HG02970 (cell line): Measurements from ENCODE around the gene IPO9.
"Not testable (repeated sequence)": the region's sequence is repeated elsewhere in the genome, so short reads cannot be mapped to it uniquely, and the experiment has no call there.

Source experiments
- ATAC-seq: cut with Tn5 transposase; IDR thresholded peaks from one replicate; pipeline ENCODE4 v1.9.1; 2021; ENCODE audit warnings: mild to moderate bottlenecking, moderate library complexity, moderate number of reproducible peaks; ENCODE audit not compliant: unreplicated experiment, low FRiP score

IPO9 gene

GRCh38 chr1:201900476-201900875 is 71.5 kb downstream of the IPO9 start:
- ATAC-seq: no peak

- ATAC-seq: not testable (repeated sequence)
Observed at GRCh38 chr1:201901036-201901435, 72.1 kb downstream of the IPO9 start.

GRCh38 chr1:201902198-201902597 is 73.2 kb downstream of the IPO9 start:
- ATAC-seq: no peak

GRCh38 chr1:201903135-201903534 is 74.2 kb downstream of the IPO9 start:
- ATAC-seq: no peak

- no peak for ATAC-seq
Observed at GRCh38 chr1:201904579-201904978, 75.6 kb downstream of the IPO9 start.

- ATAC-seq: no peak
Observed at GRCh38 chr1:201905234-201905890, 76.4 kb downstream of the IPO9 start.

GRCh38 chr1:201906336-201906735 is 77.4 kb downstream of the IPO9 start:
- no peak for ATAC-seq

- ATAC-seq: no peak
Observed at GRCh38 chr1:201907621-201908020, 78.7 kb downstream of the IPO9 start.

GRCh38 chr1:201911826-201912571 is 83.0 kb downstream of the IPO9 start:
- ATAC-seq: no peak

GRCh38 chr1:201912832-201913231 is 83.9 kb downstream of the IPO9 start:
- no peak for ATAC-seq

- ATAC-seq: no peak
Observed at GRCh38 chr1:201914456-201915235, 85.7 kb downstream of the IPO9 start.

GRCh38 chr1:201916649-201917249 is 87.8 kb downstream of the IPO9 start:
- no peak for ATAC-seq

GRCh38 chr1:201917362-201918033 is 88.5 kb downstream of the IPO9 start:
- ATAC-seq: no peak

GRCh38 chr1:201918343-201918742 is 89.4 kb downstream of the IPO9 start:
- no peak for ATAC-seq

- no peak for ATAC-seq
Observed at GRCh38 chr1:201921952-201922558, 93.1 kb downstream of the IPO9 start.

GRCh38 chr1:201925301-201925567 is 96.3 kb downstream of the IPO9 start:
- no peak for ATAC-seq

- ATAC-seq: no peak
Observed at GRCh38 chr1:201925981-201926645, 97.2 kb downstream of the IPO9 start.

GRCh38 chr1:201928266-201928665 is 99.3 kb downstream of the IPO9 start:
- no peak for ATAC-seq

GRCh38 chr1:201930137-201930536 is 101.2 kb downstream of the IPO9 start:
- no peak for ATAC-seq

- ATAC-seq: no peak
Observed at GRCh38 chr1:201930803-201931202, 101.8 kb downstream of the IPO9 start.
